GM18909 (cell line): ENCODE measurements around the gene TRPV2.

Source experiments
- ATAC-seq: cut with Tn5 transposase; IDR thresholded peaks from one replicate; pipeline ENCODE4 v1.9.1; 2021; ENCODE audit warnings: mild to moderate bottlenecking; ENCODE audit not compliant: unreplicated experiment, poor library complexity

Gene TRPV2

GRCh38 chr17:16472539-16472938 is 57.2 kb downstream of the TRPV2 start:
- ATAC-seq = no peak

DNA sequence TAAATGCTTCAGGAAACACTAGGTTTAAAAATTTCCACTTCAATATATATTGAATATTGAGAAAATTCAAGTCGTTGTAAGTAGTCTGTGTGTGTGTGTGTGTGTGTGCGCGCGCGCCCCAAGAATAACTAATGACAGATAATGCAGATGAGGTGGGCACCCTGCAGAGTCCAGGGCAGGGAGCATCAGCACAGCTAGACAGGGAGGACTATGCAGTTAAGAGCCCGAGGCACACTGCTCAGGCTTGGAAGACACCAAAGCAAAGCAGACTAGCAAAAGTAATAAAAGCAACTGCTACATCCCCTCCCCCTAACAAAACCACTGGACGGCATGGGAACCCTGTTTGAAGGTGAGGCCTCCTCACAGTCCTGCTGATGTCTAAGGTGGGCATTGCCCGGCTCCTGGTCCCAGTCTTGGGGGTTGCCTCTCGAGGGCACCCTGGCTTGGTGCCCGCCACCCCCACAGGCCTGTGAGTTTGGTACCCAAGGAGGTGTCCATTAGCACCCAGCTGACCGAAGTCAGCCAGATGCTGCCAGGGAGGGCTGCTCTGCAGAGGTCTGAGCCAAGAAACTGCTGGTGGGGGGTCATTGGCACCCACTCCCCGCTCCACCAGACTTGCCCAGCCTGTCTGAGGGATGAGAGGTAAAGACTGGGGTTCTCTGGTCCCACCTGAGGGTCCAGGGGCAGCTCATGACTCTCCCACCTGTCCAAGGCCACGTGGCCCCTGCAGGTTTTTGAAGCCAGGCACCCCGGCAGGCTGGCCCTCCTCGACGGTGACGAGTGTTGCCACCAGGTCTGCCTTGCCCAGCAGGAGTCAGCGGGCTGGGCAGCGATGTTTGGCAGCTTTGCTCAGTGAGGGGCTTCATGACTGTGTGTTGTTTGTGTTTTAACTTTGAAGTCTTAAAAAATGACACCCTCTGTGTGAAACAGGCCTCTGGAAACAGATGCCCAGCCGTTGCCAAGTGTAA is 58.0 kb downstream of the TRPV2 start:
- ATAC-seq = no peak

GRCh38 chr17:16474012-16474725 is 58.8 kb downstream of the TRPV2 start:
- ATAC-seq = no peak

DNA sequence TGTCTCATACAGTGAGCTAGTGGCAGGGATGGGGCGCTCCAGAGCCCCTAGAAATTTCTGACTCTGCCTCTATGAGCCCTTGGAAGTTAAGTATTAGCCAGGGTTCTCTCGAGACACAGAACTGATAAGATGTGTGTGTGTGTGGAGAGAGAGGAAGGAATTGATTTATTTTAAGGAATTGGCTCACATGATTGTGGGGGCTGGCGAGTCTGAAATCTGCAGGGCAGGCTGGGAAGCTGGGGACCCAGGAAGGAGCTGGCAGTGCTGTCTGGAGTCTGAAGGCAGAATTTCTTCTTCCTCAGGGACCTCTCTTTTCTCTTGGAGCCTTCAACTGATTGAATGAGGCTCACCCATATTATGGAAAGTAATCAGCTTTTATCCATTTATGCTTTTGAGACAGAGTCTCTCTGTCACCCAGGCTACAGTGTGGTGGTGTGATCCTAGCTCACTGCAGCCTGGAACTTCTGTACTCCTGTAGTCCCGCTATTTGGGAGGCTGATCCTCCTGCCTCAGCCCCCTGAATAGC is 59.9 kb downstream of the TRPV2 start:
- ATAC-seq = no peak

GRCh38 chr17:16477255-16477654 is 61.9 kb downstream of the TRPV2 start:
- no peak for ATAC-seq

DNA sequence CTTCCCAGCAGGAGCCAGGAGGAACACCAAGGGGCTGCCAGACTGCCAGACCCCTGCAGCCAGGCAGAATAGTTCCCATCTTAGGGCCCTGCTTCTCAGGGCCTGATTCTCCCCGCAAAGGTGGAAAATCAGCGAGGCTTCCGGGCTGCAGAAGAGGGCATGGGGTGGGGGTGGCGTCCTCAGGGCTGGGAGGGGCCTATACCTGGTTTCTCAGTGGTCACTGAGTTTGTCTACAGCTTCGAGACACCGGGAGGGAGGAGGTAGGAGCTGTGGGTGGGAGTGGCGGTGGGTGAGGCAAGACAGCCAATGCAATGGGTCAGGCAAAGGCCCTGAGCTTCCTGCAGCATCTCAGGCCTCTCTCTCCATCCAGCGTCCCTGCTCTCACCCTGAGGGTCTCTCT is 62.3 kb downstream of the TRPV2 start:
- ATAC-seq = no peak

- ATAC-seq = no peak
Observed at GRCh38 chr17:16478649-16479048, 63.3 kb downstream of the TRPV2 start.

GRCh38 chr17:16479264-16479663 is 63.9 kb downstream of the TRPV2 start:
- no peak for ATAC-seq

DNA sequence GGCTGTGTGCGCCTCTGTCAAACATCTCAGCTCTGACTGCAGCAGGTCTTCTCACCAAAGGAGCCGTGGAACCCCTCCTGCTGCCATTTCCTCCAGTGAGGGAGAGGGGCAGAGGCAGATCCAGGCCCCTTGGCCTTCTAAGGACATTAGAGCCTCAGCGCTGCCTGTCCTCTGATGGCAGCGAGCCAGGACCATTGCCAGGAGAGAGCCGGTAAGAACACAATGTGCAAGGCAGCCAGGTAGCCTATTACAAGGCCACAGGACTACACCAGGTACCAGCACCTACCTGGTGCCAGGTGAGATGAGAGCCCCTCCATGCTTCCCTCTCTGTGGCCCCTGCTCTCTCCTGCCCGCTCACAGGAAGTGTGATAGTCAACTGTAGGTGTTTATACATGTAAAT is 65.6 kb downstream of the TRPV2 start:
- ATAC-seq = no peak

- no peak for ATAC-seq
Observed at GRCh38 chr17:16482253-16482652, 66.9 kb downstream of the TRPV2 start.

DNA sequence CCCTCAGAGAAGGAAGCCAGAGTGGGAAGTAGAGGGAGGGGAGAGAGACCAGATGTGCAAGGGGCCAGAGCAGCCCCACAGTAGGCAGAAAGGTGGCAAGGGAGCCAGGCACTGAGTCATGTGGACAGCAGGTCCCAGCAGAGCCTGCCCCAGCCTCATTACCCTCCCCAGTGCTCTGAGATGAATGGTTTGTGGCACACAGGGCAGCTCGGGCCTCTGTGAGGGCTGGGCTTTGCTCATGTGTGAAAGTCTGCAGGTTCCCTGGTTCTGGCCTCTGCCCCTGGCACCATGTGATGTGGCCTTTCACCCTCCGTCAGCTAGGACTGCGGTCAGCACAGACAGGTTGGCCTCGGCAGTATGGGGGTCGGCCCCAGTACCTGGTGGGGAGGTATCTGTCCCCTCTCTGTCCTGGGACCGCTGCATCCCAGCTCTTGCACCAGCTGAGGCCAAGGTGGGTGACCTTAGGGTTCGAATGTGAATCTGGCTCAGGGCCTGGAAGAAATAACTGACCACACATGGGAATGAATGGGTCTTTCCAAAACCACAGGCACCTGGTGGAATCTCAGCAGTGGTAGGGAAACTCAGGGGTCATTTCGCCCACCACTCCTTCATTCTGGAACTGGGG is 67.8 kb downstream of the TRPV2 start:
- ATAC-seq = no peak

DNA sequence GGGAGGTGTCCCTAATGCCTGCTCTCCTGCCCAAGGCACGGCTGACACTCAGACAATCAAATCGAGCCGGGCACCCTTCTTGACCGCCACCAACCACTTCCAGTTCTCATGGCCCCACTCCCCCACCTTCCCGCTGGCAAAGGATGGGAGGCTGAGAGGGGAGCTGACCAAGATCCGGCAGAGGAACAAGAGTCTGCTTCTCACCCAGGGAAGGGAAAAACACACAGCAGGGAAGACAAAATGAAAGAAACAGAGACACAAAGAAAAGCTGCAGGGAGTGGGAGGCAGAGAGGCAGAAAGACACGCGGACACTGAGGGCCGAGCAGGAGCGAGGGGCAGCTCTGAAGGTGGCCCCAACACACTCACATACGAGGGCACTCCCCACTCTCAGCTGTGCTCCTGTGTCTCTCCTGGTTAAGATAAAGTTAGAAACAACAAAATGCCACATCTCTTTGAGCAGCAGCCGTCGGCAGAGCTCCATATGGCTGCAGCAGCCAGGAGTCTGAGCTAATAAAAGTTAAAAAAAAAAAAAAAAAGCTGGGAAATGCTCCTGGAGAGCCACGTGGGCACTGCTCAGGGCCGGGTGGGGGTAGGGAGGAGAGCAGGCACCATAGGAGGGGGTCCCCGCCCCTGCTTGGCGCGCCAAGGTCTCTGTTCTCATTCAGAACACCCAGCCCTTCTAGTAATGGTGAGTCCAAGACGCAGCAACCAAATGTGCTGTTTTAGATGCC is 69.2 kb downstream of the TRPV2 start:
- ATAC-seq = no peak
